SK-N-SH treated with all-trans-retinoic acid at 6 μM for 48 hours (cell line): ENCODE measurements around the gene PRLH.

ENCODE experiments used
- ATAC-seq: fragments of 200-7000 bp; cut with Tn5 transposase; 3 replicates; pipeline ENCODE4 v1.9.1; 2020; ENCODE audit warnings: mild to moderate bottlenecking, moderate library complexity
- ARNTL ChIP-seq: fragments of 450-650 bp; formaldehyde crosslinking; IDR thresholded peaks from 2 replicates; pipeline ENCODE4 v1.5.0; 2020; ENCODE audit warnings: low read depth, mild to moderate bottlenecking, moderate library complexity, borderline replicate concordance
- BACH2 ChIP-seq: fragments of 250-450 bp; sonication (Bioruptor Pico); IDR thresholded peaks from 2 replicates; pipeline ENCODE4 v1.9.0; 2021; ENCODE audit warnings: mild to moderate bottlenecking, borderline replicate concordance
- CREB5 ChIP-seq: fragments of 250-450 bp; sonication (Bioruptor Pico); IDR thresholded peaks from 2 replicates; pipeline ENCODE4 v1.5.1; 2020; ENCODE audit warnings: low read depth, mild to moderate bottlenecking, moderate library complexity
- CSDC2 ChIP-seq: fragments of 250-450 bp; sonication (Bioruptor Pico); IDR thresholded peaks from 2 replicates; pipeline ENCODE4 v1.5.0; 2020; ENCODE audit warnings: mild to moderate bottlenecking, moderate library complexity
- CSRNP3 ChIP-seq: fragments of 250-450 bp; sonication (Bioruptor Pico); IDR thresholded peaks from 2 replicates; pipeline ENCODE4 v1.5.1; 2021; ENCODE audit warnings: mild to moderate bottlenecking, moderate library complexity
- ESRRG ChIP-seq: fragments of 250-450 bp; sonication (Bioruptor Pico); IDR thresholded peaks from 2 replicates; pipeline ENCODE4 v1.6.1; 2021; ENCODE audit warnings: mild to moderate bottlenecking
- ISL1 ChIP-seq: fragments of 250-450 bp; sonication (Bioruptor Pico); IDR thresholded peaks from 2 replicates; pipeline ENCODE4 v2.1.2; 2022; ENCODE audit warnings: mild to moderate bottlenecking, moderate library complexity
- OSR1 ChIP-seq: fragments of 250-450 bp; sonication (Bioruptor Pico); IDR thresholded peaks from 2 replicates; pipeline ENCODE4 v1.8.0; 2022; ENCODE audit warnings: moderate library complexity, mild to moderate bottlenecking, inconsistent platforms
- PPARA ChIP-seq: fragments of 250-450 bp; sonication (Bioruptor Pico); IDR thresholded peaks from 2 replicates; pipeline ENCODE4 v1.5.0; 2020; ENCODE audit warnings: mild to moderate bottlenecking, borderline replicate concordance
- RARB ChIP-seq: fragments of 250-450 bp; sonication (Bioruptor Pico); IDR thresholded peaks from 2 replicates; pipeline ENCODE4 v1.8.0; 2021; ENCODE audit warnings: mild to moderate bottlenecking, moderate library complexity
- TCF4 ChIP-seq: fragments of 250-450 bp; sonication (Bioruptor Pico); IDR thresholded peaks from 2 replicates; pipeline ENCODE4 v1.8.0; 2021; ENCODE audit warnings: mild to moderate bottlenecking, moderate library complexity, borderline replicate concordance
- ZC3H10 ChIP-seq: fragments of 250-450 bp; sonication (Bioruptor Pico); IDR thresholded peaks from 2 replicates; pipeline ENCODE4 v1.5.1; 2021; ENCODE audit warnings: mild to moderate bottlenecking, moderate library complexity
- ZFP3 ChIP-seq: fragments of 250-450 bp; sonication (Bioruptor Pico); IDR thresholded peaks from 2 replicates; pipeline ENCODE4 v1.5.0; 2020; ENCODE audit warnings: mild to moderate bottlenecking, moderate library complexity
- ZFP30 ChIP-seq: fragments of 450-650 bp; formaldehyde crosslinking; IDR thresholded peaks from 2 replicates; pipeline ENCODE4 v1.5.0; 2022; ENCODE audit warnings: mild to moderate bottlenecking, moderate library complexity
- ZNF565 ChIP-seq: fragments of 450-650 bp; formaldehyde crosslinking; conservative IDR thresholded peaks from 2 replicates; pipeline ENCODE4 v1.5.0; 2020; ENCODE audit warnings: low read depth, mild to moderate bottlenecking, moderate library complexity
- ZNF70 ChIP-seq: fragments of 450-650 bp; formaldehyde crosslinking; IDR thresholded peaks from 2 replicates; pipeline ENCODE4 v1.5.0; 2020; ENCODE audit warnings: mild to moderate bottlenecking, moderate library complexity
- ZNF8 ChIP-seq: fragments of 450-650 bp; formaldehyde crosslinking; IDR thresholded peaks from 2 replicates; pipeline ENCODE4 v1.5.0; 2020; ENCODE audit warnings: mild to moderate bottlenecking, moderate library complexity
- TF ChIP-seq, protein P1 (sequence below): fragments of 250-450 bp; sonication (Bioruptor Pico); IDR thresholded peaks from 2 replicates; pipeline ENCODE4 v1.8.0; 2020; ENCODE audit warnings: mild to moderate bottlenecking, moderate library complexity, borderline replicate concordance
- TF ChIP-seq, protein P2 (sequence below): fragments of 250-450 bp; sonication (Bioruptor Pico); IDR thresholded peaks from 2 replicates; pipeline ENCODE4 v1.8.0; 2021; ENCODE audit warnings: low read depth, mild to moderate bottlenecking, moderate library complexity, borderline replicate concordance

The PRLH gene

GRCh38 chr2:237575869-237576862 lies 9.8 kb downstream of the PRLH start:
- ATAC-seq, result no peak
- TF ChIP-seq ZNF8 (CRISPR knock-in tag) (no peak), RARB (no peak), ESRRG (CRISPR knock-in tag) (no peak), TCF4 (no peak), ZNF70 (no peak), ZC3H10 (CRISPR knock-in tag) (no peak), CREB5 (no peak), CSDC2 (CRISPR knock-in tag) (no peak), ZFP30 (CRISPR knock-in tag) (no peak), PPARA (CRISPR knock-in tag) (no peak), ISL1 (CRISPR knock-in tag) (no peak), CSRNP3 (CRISPR knock-in tag) (no peak), ZNF565 (no peak), ARNTL (CRISPR knock-in tag) (no peak), BACH2 (CRISPR knock-in tag) (no peak)
- TF ChIP-seq, protein P1, sequence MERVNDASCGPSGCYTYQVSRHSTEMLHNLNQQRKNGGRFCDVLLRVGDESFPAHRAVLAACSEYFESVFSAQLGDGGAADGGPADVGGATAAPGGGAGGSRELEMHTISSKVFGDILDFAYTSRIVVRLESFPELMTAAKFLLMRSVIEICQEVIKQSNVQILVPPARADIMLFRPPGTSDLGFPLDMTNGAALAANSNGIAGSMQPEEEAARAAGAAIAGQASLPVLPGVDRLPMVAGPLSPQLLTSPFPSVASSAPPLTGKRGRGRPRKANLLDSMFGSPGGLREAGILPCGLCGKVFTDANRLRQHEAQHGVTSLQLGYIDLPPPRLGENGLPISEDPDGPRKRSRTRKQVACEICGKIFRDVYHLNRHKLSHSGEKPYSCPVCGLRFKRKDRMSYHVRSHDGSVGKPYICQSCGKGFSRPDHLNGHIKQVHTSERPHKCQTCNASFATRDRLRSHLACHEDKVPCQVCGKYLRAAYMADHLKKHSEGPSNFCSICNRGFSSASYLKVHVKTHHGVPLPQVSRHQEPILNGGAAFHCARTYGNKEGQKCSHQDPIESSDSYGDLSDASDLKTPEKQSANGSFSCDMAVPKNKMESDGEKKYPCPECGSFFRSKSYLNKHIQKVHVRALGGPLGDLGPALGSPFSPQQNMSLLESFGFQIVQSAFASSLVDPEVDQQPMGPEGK, result no peak
- TF ChIP-seq, protein P2, sequence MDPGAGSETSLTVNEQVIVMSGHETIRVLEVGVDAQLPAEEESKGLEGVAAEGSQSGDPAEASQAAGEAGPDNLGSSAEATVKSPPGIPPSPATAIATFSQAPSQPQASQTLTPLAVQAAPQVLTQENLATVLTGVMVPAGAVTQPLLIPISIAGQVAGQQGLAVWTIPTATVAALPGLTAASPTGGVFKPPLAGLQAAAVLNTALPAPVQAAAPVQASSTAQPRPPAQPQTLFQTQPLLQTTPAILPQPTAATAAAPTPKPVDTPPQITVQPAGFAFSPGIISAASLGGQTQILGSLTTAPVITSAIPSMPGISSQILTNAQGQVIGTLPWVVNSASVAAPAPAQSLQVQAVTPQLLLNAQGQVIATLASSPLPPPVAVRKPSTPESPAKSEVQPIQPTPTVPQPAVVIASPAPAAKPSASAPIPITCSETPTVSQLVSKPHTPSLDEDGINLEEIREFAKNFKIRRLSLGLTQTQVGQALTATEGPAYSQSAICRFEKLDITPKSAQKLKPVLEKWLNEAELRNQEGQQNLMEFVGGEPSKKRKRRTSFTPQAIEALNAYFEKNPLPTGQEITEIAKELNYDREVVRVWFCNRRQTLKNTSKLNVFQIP (CRISPR knock-in tag), result no peak

- TF ChIP-seq RARB (no peak), ZFP30 (CRISPR knock-in tag) (no peak), CSDC2 (CRISPR knock-in tag) (no peak), ZC3H10 (CRISPR knock-in tag) (no peak), ZFP3 (CRISPR knock-in tag) (no peak)
- no peak for ATAC-seq
These were observed 10.6 kb downstream of the PRLH start for GRCh38 chr2:237576974-237577373.

- no peak for ATAC-seq
These were observed 11.1 kb downstream of the PRLH start for GRCh38 chr2:237577458-237577857.

More at GRCh38 chr2:237577458-237577857, 11.1 kb downstream of the PRLH start:
- TF ChIP-seq, protein P1, result no peak
- TF ChIP-seq ZFP3 (CRISPR knock-in tag) (no peak), CSDC2 (CRISPR knock-in tag) (no peak), ISL1 (CRISPR knock-in tag) (no peak), ZNF565 (no peak), OSR1 (CRISPR knock-in tag) (no peak)
- TF ChIP-seq, protein P2 (CRISPR knock-in tag), result no peak
